ENCODE measurements around the gene ZNF30.
"Not testable (repeated sequence)": the region's sequence is repeated elsewhere in the genome, so short reads cannot be mapped to it uniquely, and the experiment has no call there.

Gene ZNF30

GRCh38 chr19:34960940-34961679 lies 34.4 kb downstream of the ZNF30 start:
- DNase-seq = no peak

- no peak for DNase-seq
Measured at GRCh38 chr19:34961775-34962686, 35.3 kb downstream of the ZNF30 start.

DNA sequence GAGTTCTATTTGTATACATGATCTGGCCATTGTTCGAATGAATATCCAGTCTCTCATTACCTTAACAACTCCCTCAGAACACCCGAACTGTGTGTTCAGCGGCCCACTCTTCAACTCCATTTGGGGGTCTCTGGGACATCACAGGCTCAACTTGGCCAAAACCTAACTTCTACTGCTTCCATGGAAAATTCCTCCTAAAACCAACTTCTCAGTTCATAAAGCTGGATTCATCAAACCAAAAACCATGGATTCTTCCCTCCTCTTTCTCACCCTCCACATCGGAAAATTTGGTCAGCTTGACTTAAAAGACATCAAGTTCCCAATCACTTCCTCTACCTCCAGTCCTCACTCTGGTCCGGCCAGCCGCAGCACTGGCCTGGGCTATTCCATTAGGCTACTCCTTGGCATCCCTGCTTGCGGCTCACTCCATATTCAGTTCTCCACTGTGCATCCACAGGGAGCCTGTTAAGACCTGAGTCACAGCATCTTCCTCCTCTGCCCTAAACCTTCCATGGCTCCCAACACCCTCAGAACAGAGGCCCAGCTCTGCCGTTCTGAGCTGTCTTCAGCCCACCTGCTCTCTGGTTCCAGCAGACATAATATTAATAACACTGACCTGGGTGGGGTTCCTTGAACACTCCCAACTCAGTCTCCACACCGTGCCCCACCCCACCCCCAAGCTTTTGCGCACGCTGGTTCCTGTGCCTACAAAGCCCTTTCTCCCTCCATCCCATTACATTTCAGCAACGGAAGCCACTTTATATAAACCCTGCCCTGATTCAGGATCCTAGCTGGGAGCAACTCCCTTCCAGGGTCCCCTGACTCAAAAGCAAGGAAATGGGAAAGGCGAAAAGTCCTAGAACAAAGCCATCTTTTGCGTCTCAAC lies 36.2 kb downstream of the ZNF30 start:
- no peak for DNase-seq

GRCh38 chr19:34963573-34964406 lies 37.1 kb downstream of the ZNF30 start, which contains the start of gene ZNF792:
TSS of gene ZNF792 (minus strand) at chr19:34964229. CDS start at chr19:34963662, 567 bp downstream.
- no peak for DNase-seq

DNA sequence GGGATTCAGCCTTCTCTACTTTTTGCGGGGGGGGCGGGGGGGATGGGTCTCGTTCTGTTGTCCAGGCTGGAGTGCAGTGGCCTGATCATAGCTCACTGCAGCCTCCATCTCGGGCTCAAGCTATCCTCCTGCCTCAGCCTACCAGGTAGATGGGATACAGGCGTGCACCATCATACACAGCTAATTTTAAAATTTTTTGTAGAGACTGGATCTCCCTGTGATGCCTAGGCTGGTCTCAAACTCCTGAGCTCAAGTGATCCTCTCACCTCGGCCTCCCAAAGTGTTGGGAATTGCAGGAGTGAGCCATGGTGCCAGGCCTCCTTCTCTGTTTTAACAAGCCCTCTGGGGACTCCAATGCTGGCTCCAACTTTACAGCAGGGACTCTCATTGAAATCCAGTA lies 37.9 kb downstream of the ZNF30 start:
- DNase-seq = no peak

DNA sequence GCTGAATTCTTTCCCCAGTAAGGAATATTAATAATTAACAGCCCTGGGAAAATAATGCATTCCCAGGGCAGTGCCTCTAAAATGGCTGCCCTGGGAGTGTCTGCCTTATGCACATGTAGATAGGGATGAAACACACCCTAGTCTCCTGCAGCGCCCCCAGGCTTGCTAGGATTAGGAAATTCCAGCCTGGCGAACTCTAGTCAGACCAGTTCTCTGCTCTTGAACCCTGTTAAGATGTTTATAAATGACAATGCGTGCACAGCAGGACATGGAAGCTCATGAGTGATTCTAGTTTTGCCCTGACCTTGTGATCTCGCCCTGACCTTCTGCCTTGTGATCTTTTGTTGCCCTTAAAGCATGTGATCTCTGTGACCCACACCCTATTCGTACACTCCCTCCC lies 38.8 kb downstream of the ZNF30 start:
- not testable (repeated sequence) for DNase-seq

DNA sequence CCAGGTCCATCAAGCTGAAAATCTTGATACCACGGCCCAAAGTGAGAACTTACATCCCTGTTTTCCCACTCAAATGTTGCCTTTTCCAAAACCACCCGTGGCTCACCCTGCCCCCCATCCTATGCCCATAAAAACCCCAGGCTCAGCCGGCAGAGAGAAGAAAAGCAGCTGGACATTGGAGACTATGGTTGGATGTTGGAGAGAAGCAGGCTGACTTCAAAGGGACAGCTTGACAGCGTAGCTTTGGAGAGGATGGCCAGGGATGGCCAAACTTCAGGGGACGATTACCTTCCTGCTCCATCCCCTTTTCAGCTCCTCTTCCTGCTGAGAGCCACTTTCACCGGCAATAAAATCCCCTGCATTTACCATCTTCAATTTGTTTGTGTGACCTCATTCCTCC lies 40.8 kb downstream of the ZNF30 start:
- no peak for DNase-seq

- DNase-seq = no peak
Measured at GRCh38 chr19:34969721-34970120, 43.0 kb downstream of the ZNF30 start.

GRCh38 chr19:34970185-34970780 lies 43.6 kb downstream of the ZNF30 start:
- DNase-seq = not testable (repeated sequence)

DNA sequence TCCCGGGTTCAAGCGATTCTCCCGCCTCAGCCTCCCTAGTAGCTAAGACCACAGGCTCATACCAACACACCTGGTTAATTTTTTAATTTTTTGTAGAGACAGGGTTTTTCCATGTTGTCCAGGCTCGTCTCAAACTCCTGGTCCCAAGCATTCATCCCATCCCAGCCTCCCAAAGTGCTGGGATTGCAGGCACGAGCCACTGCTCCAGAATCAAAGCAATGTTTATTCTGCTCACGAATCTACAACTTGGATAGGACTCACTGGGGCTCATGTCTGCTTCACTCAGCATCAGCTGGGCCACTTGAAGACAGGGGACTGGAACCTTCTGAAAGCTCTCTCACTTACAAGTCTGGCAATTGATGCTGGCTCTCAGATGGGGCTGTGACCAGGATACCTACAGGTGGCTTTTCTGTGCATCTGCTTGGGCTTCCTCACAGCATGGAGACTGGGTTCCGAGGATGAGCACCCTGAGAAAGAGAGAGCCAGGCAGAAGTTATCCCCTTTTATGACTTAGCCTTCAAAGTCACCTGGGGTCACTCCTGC lies 45.5 kb downstream of the ZNF30 start:
- DNase-seq = no peak

DNA sequence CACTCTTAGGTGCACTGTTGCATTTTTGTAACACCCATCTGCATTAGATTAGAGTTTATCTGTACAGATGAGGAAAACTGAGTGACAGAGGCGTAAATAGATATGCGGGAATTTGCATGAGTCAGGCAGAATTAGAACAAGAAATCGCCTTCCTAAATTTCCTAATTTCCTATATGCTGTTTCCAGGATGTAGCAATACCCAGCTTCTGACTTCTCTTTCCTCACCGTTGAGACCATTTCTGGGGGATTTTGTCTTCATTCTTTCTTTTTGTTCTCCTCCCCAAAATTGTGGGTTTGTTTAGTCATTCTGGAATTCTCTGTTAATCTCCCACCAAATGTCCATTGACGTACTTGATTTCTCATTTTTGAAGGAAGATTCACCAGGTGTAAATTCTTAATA lies 47.9 kb downstream of the ZNF30 start:
- no peak for DNase-seq

DNA sequence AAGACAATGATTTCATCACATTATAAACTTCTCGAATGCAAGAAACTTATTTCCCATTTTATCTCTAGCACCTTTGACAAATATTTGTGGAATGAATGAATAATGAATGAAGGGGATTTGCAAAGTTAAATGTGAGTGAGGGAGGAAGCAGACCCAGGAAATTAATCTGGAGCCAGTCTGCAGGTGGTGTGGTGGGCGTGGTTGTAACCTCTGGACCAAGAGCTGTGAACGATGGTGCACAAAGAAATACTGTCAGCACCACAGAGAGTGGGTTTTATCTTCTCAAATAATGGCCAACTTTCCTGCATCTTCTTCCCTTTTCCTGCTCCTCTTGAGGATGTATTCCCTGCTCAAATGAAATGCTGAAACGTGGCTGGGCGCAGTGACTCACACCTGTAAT lies 48.4 kb downstream of the ZNF30 start:
- no peak for DNase-seq

DNA sequence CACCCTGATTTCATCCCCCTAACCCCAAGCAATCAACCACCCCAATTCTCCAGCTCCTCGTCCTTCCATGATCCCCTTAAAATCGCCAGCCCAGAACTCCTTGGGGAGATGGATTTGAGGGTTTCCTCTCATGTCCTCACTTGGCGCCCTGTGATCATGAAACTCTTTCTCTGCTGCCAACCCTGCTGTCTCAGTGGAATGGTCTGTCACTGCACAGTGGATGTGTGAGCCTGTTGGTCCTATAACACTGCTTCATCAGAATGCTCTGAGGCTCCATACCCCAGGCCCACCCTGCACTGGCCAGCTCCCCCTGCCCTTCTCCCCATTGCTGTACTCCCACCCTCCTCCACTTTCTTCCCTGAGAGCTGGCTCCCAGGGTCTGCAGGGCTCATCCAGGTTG lies 49.9 kb downstream of the ZNF30 start:
- no peak for DNase-seq

DNA sequence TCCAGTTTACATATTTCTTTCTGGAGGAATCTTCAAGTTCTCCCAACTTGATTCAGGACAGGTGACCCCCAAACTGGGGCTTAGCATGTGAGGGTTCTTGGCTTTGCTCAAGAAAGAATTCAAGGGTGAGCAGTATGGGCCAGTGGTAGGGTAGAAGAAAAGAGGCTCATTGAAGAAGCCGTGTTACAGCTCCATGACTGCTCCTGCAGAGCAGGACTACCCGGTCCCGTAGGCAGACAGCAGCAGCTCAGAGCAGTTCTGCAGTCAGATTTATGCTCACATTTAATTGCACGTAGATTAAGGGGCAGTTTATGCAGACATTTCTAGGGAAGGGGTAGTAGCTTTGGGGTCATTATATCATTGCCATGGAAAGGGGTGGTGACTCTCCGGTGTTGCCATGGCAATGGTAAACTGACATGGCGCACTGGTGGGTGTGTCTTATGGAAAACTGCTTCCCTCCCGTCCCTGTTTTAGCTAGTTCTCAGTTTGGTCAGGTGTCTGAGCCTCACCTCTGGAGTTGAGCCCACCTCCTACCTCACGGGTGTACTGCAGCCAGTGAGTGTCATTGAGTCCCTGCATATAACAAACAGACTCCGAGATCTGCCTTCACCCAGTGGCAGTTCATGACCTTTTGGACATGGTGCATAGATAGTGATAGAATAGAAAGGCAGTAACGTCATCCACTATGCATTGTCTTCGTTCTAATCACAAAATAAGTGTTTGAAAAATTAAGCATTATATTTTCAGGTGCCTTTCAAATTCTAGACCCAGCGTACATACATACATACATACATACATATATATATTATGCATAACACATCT lies 53.3 kb downstream of the ZNF30 start:
- DNase-seq = no peak

DNA sequence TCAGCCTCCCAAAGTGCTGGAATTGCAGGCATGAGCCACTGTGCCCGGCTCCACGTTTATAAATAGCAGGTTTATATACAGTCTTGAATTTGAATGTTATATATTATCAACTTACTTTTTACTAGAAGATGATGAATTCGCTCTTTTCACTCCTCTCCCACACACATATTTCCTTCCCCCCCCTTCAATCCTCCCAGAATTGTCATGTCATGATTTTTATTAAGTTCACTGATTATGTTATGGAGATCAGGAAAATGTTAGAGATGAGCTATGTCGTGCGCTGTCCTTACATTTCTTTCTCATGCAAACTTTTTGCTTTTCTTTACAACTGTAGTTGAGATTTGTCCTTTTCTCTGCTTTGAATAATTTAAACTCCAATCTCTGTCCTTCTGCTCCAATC lies 55.6 kb downstream of the ZNF30 start:
- DNase-seq = no peak

GRCh38 chr19:34983786-34984185 lies 57.1 kb downstream of the ZNF30 start:
- DNase-seq = no peak

DNA sequence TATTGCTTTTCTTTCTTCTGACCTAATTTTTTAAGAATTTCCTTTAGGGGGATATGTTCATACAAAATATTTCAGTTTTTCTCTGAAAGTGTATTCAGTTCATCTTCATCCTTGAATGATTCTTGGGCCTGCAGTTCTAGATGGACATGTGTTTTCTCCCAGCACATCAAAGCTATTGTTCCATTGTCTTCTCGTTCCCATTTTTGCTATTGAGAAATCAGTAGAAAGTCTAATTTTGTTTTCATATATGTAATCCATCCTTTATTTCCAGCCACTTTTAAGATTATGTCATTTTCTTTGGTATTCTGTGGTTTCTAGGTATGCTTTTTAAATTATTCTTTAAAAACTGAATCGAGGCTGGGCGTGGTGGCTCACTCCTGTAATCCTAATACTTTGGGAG lies 57.6 kb downstream of the ZNF30 start:
- no peak for DNase-seq

DNA sequence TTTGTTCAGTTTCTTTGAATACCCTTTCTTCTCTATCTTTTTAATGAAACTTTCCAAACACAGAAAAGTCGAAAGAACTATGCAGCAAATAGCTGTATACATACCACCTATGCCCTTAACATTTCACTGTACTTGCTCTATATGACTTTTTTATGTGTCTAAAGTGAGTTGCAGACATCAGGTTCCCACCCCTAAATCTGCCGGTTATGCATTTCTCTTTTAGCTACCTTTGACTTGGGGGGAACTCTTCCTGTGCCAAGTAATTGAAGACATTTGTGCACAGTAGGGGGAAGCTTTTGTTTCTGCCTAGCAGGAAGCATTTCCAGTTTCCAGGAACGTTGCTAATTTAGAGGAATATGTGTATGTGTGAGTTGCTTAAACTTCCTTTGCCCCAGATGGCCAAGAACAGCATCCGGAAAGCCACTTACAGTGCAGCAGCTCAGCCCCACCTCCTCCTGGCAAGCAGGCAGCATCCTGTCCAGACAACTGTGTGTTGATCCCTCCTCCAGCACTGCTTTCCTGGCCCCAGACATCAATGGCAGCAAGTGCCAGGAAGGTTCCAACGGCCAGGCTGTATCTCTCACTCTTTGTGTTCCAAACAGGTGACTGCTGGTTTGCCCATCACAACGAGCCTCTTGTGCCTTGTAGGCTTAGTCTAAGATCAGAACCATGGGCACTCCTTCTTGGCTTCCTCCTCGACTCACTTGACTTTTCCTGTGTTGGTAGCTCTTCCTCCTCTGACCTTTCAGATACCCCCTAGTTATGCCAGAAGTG lies 58.7 kb downstream of the ZNF30 start:
- no peak for DNase-seq

GRCh38 chr19:34988119-34988518 lies 61.4 kb downstream of the ZNF30 start:
- DNase-seq = no peak

- DNase-seq = no peak
Measured at GRCh38 chr19:34989298-34989697, 62.6 kb downstream of the ZNF30 start.
